22Rv1 (cell line): Measurements from ENCODE around the gene HTRA3.

Experiments used
- H3K27ac ChIP-seq: fragments of 450-650 bp; 2 replicates; pipeline ENCODE4 v1.5.1; 2017
- ZFX ChIP-seq: fragments of 450-650 bp; IDR thresholded peaks from 2 replicates; pipeline ENCODE4 v1.6.1; 2017; ENCODE audit warnings: antibody characterized with exemption, borderline replicate concordance
- TF ChIP-seq, protein P1 (sequence below): fragments of 450-650 bp; IDR thresholded peaks from 2 replicates; pipeline ENCODE4 v1.5.1; 2017; ENCODE audit warnings: mild to moderate bottlenecking

HTRA3 gene

DNA sequence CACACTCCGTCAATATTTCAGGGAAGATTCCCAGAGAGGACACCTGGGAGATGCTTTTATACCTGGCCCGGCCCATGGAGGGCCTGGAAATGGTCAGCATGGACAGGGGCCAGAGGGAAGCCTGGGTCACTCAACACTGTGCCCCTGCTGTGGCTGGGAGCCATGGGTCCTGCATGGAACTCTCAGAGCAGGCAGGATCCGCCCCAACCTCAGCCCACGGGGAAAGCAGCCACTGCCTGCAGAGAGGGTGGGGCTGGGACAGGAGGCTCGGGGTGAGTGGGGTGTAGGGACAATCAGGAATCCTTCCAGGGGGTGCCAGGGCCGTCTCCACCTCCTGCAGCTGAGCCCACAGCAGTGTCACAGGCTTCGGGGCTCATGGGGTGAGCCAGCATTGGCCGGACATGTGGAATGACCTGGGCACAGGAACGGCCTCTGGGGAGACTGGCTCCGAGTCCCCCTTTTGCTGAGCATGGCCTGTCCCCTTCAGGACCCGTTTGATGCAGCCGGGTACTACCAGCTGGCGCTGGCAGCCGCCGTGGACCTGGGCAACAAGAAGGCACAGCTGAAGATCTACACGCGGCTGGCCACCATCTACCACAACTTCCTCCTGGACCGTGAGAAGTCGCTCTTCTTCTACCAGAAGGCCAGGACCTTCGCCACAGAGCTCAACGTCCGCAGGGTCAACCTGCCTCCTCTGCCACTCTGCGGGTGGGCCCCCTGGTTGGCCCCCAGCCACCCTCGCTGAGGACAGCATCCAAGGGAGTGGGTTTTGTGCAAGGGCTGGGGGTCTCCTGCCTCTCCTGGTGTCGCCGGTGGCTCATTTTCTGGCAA lies 29.1 kb upstream of the HTRA3 start:
- no peak overlapping the region for H3K27ac ChIP-seq
- TF ChIP-seq ZFX = no peak

DNA sequence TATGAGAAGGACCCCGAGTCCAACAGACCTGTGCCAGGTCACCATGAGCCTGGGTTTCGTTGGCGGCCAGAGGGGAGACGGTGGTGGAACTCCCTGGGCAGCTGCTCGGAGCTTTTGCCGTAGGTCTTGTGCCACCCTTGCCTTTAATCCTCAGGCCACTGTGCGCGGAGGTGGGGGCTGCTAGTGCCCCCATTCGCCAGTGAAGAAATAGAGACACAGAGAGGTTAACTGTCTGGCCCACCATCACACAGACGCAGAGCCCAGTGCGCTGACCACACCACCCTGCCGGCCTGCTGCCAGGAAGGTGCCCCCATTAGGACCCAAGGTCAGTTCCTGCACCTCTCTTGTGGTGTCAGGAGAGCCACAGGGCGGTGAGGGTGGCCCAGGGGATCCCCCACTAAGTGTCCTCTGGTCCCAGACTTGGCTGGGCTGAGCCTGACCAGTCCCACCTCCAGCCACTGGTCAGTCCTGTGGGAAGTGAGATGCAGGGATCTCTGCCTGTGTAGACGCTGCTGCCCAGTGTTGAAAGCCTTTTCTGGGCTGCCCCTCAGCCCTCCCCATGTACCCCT lies 28.3 kb upstream of the HTRA3 start:
- no peak overlapping the region for H3K27ac ChIP-seq
- TF ChIP-seq, protein P1, sequence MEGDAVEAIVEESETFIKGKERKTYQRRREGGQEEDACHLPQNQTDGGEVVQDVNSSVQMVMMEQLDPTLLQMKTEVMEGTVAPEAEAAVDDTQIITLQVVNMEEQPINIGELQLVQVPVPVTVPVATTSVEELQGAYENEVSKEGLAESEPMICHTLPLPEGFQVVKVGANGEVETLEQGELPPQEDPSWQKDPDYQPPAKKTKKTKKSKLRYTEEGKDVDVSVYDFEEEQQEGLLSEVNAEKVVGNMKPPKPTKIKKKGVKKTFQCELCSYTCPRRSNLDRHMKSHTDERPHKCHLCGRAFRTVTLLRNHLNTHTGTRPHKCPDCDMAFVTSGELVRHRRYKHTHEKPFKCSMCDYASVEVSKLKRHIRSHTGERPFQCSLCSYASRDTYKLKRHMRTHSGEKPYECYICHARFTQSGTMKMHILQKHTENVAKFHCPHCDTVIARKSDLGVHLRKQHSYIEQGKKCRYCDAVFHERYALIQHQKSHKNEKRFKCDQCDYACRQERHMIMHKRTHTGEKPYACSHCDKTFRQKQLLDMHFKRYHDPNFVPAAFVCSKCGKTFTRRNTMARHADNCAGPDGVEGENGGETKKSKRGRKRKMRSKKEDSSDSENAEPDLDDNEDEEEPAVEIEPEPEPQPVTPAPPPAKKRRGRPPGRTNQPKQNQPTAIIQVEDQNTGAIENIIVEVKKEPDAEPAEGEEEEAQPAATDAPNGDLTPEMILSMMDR = no peak
- TF ChIP-seq ZFX = no peak

DNA sequence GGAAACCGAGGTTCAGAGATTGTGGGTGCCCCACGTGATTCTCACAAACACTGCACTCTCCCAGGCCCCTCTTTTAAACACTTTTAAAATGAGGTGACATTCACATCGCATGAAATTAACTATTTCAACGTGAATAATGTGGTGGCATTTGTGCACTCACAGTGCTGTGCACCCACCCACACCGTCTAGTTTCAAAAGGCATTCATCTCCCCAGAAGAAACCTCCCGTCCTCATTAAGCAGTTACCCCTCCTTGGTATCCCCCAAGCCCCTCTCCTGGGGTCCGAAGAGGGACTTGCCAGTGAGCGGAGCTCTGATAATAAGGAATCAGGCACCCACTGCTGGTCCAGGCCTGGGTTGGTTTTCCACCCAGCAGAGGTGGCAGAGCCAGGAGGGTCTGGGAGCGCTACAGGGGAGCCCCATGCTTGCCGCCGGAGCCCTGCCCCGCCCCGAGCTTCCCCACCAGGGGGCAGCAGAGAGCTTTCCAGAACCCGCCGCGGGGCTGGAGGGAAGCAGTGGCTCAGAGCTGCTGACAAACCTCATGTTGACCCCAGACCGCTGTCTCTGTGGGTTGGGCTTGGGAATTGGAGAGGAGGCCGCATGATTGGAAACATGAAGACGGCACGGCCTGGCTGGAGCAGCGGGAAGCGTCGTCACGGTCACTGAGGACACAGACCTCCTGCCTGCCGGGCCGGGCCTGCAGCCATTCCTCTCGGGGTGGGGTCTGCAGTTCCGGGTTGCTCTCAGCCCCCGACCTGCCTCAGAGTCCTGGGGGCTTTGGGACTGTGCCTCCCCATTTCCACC lies 27.5 kb upstream of the HTRA3 start:
- no peak overlapping the region for H3K27ac ChIP-seq
- no peak for TF ChIP-seq ZFX
- TF ChIP-seq, protein P1 = peak; percentile 93

DNA sequence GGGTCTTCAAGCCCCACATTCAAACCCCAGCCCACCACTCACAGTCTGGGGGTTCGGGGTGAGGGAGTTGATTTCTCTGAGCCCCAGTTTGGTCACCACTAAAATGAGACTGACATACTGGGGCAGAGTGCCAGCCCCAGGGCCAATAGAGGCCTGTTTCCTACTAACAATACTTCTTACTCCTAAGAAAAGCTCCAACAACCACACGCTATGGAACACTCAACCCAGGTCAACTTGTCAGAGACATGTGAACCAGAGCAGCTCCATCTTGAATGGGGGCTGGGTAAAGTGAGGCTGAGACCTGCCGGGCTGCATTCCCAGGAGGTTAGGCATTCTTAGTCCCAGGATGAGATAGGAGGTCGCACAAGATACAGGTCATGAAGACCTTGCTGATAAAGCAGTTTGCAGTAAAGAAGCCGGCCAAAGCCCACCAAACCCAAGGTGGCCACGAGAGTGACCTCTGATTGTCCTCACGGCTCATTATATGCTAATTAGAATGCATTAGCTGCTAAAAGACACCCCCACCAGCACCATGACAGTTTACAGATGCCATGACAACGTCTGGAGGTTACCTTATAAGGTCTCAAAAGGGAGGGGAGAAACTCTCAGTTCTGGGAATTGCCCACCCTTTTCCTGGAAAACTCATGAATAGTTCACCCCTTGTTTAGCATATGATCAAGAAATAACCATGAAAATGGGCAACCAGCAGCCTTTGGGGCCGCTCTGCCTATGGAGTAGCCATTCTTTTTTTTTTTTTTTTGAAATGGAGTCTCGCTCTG lies 26.6 kb upstream of the HTRA3 start:
- H3K27ac ChIP-seq = no peak overlapping the region
- TF ChIP-seq, protein P1 = no peak
- no peak for TF ChIP-seq ZFX

DNA sequence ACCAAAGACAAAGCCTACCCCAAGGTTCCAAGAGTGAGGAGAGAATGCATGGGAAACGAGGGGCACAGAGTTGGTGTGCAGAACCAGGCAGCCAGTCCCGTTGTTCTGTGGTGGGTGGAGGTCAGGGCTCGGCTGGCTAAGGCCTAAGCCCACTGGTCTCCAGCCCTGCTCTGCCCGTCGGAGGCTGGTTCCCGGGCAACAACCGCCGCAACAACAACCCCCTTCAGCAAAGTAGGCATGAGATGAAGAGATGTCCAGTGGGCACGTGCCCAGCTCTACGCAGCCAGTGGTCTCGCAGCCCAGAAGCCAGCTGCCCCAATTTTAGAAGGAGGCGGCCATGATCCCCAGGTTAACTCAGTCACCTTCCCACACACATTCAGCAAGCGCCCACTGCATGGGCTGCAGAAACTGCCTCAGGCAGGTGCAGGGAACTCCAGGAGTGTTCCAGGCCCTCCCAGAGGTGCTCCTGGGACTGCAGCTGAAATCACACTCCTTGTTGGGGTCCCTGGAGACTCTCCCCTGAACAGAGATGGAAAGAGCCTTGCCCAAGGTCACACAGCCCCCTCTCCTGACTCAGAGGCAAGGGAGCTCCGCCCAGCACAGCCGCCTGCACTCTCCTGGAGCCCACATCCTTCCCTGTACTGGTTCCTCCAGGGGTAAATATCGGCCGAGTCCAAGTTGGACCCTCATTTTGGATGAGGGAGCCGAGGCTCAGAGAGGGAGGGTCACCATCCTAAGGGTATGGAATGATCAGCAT lies 25.4 kb upstream of the HTRA3 start:
- TF ChIP-seq, protein P1 = no peak
- no peak for TF ChIP-seq ZFX
- H3K27ac ChIP-seq = no peak overlapping the region

DNA sequence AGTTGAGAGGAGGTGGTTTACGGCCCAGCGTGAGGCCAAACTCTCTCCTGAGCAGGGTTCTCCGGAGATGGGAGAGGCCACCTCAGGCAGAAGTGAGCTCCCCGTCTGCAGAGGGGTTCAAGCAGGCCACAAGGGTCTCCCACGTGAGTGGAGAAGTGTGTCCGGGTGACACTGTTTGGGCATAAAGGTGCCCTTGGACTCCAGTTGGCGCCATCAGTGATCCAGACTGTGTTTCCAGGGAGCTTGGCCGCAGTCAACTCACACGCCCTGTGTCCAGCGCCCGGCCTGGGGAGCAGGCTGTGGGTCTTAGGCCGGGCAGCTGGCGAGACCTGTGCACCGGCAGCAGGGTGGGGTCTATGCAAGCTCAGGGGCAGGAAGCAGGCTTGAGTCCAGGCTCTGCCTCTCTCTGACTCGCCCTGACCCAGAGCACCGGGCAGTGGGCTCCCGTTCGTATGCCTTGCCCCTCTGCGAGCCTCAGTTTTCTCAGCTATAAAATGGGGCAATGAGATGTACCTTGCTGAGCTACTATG lies 24.6 kb upstream of the HTRA3 start:
- H3K27ac ChIP-seq = no peak overlapping the region
- TF ChIP-seq, protein P1 = no peak
- TF ChIP-seq ZFX = no peak
